HG02973 (cell line): ENCODE measurements around the gene RPS18.
A peak's percentile ranks its signal among the peaks of the same experiment; 100 is the strongest.

Experiments used
- ATAC-seq: cut with Tn5 transposase; IDR thresholded peaks from one replicate; pipeline ENCODE4 v1.9.1; 2021; ENCODE audit warnings: moderate library complexity; ENCODE audit not compliant: unreplicated experiment

Gene RPS18

DNA sequence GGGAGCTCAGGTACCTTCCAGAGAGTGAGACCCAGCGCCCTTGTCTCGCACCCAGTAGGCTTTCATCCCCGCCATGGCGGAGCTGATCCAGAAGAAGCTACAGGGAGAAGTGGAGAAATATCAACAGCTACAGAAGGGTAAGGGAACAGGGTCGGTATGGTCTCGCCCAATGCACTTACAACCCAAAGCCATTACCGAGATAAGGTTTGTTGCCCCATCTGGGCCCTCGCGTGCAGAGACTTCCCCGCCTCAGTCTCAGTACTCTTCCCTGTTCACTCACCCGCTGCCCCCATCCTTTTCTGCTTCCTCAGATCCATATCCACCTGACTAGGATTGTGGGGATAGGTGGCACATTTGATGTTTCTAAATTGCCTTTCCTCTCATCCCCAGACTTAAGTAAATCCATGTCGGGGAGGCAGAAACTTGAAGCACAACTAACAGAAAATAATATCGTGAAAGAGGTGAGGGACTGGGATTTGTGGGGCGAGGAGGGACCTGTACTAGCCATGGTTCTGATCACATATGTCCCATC is 18.0 kb downstream of the RPS18 start:
- ATAC-seq: peak; percentile 14

DNA sequence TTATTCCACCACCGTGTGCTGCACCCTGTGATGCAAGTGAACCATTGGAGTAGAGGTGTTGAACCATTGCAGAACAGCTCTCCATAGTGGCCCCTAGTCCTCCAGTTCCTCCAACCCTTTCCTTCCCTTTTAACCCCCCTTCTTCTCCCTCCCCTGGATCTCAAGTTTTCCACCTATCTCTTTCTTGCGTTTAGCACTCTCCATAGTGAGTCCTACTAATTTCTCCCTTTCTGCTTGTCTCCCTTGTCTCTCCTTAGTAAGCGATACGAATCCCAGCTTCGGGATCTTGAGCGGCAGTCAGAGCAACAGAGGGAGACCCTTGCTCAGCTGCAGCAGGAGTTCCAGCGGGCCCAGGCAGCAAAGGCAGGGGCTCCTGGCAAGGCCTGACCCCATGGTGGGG is 18.6 kb downstream of the RPS18 start:
- ATAC-seq: no peak

- no peak for ATAC-seq
These were observed 21.3 kb downstream of the RPS18 start for GRCh38 chr6:33292996-33293682.

DNA sequence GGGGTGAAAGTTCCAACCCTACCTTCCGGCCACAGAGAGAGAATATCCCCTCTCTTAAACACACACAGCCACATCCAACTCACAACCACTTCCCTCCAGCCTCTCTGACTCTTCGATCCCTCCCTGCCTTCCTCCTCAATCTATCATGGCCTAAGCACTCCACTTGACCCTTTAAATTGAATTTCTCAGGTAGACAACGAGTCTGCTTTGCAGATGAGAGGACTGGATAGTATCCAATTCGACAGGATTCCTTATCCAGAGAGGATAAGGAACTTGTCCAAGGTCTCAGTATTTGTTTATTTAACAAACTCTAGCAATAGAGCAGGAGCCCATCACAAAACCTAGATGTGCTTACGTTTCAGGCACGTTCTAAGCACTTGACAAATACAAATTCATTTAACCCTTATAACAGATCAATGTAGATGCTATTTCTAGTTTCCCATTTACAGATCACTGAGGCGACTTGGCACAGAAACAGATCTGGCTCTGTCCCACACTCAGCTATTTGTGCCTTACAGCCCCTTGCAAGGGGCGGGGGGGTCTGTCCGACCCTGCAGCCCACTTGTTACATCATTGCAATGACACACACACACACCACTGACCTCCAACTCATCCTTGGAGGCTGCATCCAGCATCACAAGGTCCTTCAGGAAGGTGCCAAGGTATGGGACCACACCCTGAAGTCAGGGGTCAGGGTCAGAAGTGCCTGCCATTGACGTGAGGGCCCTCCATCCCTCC is 22.4 kb downstream of the RPS18 start:
- ATAC-seq: no peak

GRCh38 chr6:33295621-33296369 is 23.9 kb downstream of the RPS18 start:
- ATAC-seq: no peak

- ATAC-seq: no peak
These were observed 25.0 kb downstream of the RPS18 start for GRCh38 chr6:33296797-33297405.

DNA sequence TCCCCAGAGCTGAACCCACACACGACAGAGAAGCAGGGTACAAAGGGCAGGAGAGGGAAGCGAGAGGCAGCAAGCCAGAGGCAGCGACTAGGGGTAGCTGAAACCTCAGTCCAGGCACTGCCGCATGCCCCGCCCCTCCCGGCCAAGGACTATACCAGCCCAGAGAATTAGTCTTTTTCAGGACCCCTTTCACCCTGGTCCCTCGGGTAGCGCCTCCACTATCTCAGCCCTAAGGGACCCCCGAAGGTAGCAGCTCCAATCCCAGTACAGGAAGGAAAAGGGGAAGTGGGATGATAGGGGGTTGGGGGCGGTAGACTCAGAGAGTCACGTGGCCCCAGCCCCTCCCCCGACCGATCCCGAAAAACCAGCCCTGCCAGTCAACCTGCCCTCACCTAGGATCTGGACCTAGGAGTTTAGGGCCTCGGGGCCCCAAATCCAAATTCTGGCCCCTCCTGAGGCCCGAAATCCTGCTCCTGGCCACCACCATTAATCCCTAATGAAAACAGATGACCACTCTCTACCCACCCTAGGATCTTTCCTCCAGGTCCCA is 25.6 kb downstream of the RPS18 start:
- ATAC-seq: no peak

GRCh38 chr6:33297956-33298772 is 26.3 kb downstream of the RPS18 start:
- ATAC-seq: no peak

DNA sequence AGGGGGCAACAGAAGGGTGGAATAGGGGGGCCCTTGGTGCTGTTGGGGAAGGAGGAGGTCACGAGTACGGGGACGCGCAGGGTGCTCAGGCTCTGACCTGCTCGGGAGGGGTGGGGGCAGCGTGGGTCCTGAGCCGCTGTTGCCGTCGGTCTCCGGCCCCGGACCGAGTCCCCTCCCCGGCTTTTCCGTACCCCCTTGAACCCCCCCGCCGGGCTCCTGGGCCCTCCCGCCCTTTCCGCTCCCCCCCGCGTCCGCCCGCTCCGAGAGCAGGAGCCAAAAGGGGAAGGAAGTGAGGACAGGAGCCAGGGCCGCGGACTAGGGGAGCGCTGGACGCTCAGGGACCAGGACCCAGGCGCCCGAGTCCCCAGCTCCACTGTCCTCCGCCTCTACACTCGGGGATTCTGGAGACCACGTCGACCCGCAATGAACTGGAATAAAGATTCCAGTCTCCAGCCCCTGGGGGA is 26.9 kb downstream of the RPS18 start, which contains the start of gene RGL2:
TSS of gene RGL2 (minus strand) at position 170 of the 464 bp plus-strand sequence. CDS start 332 bp downstream, outside the sequence.
- ATAC-seq: no peak

DNA sequence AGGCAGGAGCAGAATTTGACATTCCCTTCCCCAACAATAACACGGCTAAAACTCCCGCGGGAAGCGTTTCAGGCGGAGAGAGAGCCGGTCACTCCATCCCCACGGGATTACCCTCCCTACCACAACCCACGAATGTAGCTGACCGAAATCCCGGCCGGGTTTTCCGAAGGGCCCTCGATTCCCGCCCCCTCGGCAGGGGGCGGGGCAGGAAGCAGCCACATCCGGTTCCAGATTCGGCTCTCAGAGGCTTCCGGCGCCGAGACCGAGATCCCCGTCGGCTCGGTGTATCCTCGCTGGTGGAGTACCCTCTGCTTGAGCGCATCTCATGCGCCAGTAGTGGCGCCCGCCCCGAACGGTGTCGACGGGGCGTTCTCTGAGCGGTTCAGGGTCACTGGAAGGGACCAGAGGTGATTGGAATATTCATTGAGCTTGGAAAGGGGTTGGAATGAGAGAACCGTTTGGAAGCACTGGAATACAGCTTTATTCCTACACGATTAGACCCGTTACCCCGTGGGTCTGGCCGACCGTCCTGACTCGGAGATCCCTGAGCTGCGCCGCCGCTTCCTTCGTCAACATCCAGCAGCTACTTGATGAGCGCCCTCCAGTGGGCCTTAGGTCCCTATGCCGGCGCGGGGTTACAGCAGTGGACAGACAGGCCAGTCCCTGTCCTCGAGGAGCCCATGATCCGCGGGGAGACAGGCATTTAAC is 27.5 kb downstream of the RPS18 start:
- peak; percentile 61 for ATAC-seq

DNA sequence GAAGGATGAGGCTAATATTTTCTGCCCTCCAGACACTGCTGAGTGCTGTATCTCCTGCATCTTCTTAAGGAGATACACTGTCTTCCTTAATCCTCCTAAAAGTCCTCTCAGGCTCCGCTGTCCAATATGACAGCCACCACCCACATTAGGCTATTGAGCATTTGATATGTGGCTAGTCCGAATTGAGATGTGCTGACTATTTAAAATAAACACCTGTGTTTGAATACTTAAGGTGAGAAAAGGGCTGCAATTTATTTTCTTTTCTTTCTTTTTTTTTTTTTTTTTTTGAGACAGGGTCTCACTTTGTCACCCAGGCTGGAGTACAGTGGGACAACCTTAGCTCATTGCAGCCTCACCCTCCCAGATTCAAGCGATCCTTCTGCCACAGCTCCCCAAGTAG is 30.0 kb downstream of the RPS18 start:
- ATAC-seq: no peak

DNA sequence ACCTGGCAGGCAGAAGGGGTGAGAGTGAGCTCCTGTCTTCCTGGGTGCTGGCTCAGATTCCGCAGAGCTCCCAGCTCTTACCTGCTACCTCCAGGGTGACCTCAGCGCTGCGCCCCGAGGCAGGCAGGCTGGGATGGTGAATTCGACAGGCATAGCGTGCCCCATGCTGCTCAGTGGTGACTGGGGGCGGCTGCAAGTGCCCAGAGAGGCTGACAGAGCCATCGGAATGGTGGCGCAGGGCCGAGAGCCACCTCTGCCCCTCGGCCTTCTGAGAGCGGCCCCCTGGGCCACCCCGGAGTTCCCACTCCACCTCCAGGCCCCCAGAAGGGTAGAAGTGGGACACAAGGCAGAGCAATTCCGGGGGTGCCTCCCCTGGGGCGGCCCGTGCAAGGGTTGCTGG is 32.3 kb downstream of the RPS18 start:
- no peak for ATAC-seq

- ATAC-seq: no peak
These were observed 33.2 kb downstream of the RPS18 start for GRCh38 chr6:33305052-33305451.

DNA sequence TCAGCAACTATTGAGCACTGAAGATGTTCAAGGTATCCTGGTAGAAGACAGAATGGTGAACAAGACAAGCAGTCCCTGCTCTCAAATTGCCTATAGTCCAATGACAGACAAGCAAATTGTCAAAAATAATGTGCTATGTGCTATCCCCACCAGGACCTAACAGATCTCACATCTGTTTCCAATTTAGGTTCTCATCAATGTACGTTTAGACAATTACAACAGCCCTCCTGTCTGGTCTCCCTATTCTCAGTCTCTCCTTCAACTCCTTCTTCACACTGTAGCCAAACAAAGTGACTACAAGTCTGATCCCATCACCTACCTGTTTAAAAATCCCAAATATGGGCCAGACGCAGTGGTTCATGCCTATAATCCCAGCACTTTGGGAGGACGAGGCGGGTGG is 34.5 kb downstream of the RPS18 start:
- ATAC-seq: no peak

DNA sequence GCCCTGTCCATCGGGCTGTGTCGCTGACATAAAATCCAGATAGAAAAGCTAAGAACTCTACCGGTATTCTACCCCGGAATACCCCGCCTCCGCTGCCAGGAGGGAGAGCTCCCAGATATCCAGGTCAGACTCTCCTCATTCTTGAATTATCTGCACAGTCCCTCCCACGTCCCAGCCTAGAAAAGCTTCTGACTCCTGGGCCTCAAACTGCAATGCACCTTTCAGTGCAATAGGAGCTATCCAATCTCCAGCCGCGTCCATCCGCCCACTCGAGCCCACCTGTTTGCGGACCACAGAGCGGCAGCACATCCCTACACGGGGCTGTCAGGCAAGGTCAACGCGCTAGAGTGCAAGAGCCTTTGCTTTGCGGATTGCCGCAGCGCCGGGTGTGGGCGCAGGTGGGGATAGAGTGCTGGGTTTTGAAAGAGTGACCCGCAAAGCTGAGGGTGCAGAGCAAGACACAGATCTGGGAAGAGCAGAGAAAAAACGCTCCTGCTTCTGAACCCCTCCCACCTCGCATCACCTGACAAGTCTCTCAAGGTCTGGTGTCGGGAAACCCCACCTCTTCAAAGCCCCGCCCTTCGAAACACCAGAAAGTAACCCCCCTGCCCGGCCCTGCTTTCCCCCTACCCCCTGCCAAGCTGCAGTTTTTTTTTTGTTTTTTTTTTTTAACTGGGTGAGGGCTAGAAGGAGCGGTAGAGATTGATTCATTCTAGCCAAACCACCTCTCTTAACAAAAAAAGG is 40.7 kb downstream of the RPS18 start:
- ATAC-seq: peak; percentile 31

- ATAC-seq: no peak
These were observed 41.3 kb downstream of the RPS18 start for GRCh38 chr6:33313105-33313708.

GRCh38 chr6:33313709-33314514 is 42.0 kb downstream of the RPS18 start, which contains the start of gene TAPBP:
Gene TAPBP (minus strand): TSS chr6:33314078. CDS start chr6:33314041, 37 bp downstream.
- no peak for ATAC-seq
